Keratinocyte (primary cell): Measurements from ENCODE around the gene SNRPD3. TPM values are rescaled to one million over a fixed set of nuclear protein-coding genes. Genes with fewer than 3 reads are reported as not detected.

Experiments
- DNase-seq: peaks from one replicate; pipeline ENCODE4 v3.0.0-alpha.2; 2011; ENCODE audit warnings: low read depth, missing footprints, low spot score
- FAIRE-seq: peaks from 2 replicates; lab custom pipeline; 2011; peaks lifted over from hg19 to GRCh38; lab: Jason Lieb, UNC
- H2AFZ ChIP-seq: 2 replicates; pipeline ENCODE4 v1.6.0; 2012; ENCODE audit warnings: low read length, control low read depth, inconsistent platforms; ENCODE audit not compliant: control insufficient read depth
- H3K27ac ChIP-seq: 2 replicates; pipeline ENCODE4 v1.5.1; 2011; ENCODE audit warnings: low read length; ENCODE audit not compliant: control insufficient read depth, insufficient read depth
- H3K27me3 ChIP-seq: 3 replicates; pipeline ENCODE4 v1.6.0; 2011; ENCODE audit warnings: low read length; ENCODE audit not compliant: control insufficient read depth, insufficient read depth; ENCODE audit errors: extremely low read depth
- H3K36me3 ChIP-seq, 2 experiments: 2 replicates in 1 of 2; 3 replicates in 1 of 2; pipeline ENCODE4 v1.5.1; 2011; ENCODE audit warnings: low read length in 2 of 2, mild to moderate bottlenecking in 1 of 2; ENCODE audit not compliant: control insufficient read depth in 2 of 2, insufficient read depth in 2 of 2; ENCODE audit errors: extremely low read depth in 1 of 2
- H3K4me1 ChIP-seq: 3 replicates; pipeline ENCODE4 v1.5.1; 2011; ENCODE audit warnings: low read length; ENCODE audit not compliant: control insufficient read depth, insufficient read depth; ENCODE audit errors: extremely low read depth
- H3K4me2 ChIP-seq: 3 replicates; pipeline ENCODE4 v1.6.0; 2011; ENCODE audit warnings: low read depth, low read length; ENCODE audit not compliant: control insufficient read depth, insufficient read depth; ENCODE audit errors: extremely low read depth
- H3K4me3 ChIP-seq, 3 experiments: fragments of 200-600 bp in 1 of 3; sonication (generic) in 1 of 3; 2 replicates in 2 of 3; 3 replicates in 1 of 3; pipeline ENCODE4 v1.5.1; 2011 to 2016; ENCODE audit warnings: low read length in 3 of 3, mild to moderate bottlenecking in 3 of 3, control low read depth in 2 of 3, inconsistent platforms in 1 of 3, low read depth in 1 of 3, mixed read lengths in 1 of 3, mixed run types in 1 of 3, moderate library complexity in 1 of 3; ENCODE audit not compliant: control insufficient read depth in 2 of 3, insufficient read depth in 2 of 3; ENCODE audit errors: extremely low read depth in 1 of 3
- H3K79me2 ChIP-seq: 2 replicates; pipeline ENCODE4 v1.6.0; 2012; ENCODE audit warnings: low read length; ENCODE audit not compliant: control insufficient read depth, insufficient read depth
- H3K9ac ChIP-seq: 3 replicates; pipeline ENCODE4 v1.6.0; 2011; ENCODE audit warnings: low read length; ENCODE audit not compliant: control insufficient read depth, insufficient read depth; ENCODE audit errors: extremely low read depth
- H3K9me1 ChIP-seq: 3 replicates; pipeline ENCODE4 v1.6.0; 2011; ENCODE audit warnings: low read length; ENCODE audit not compliant: control insufficient read depth, insufficient read depth; ENCODE audit errors: extremely low read depth
- H3K9me3 ChIP-seq: 2 replicates; pipeline ENCODE4 v1.5.1; 2012; ENCODE audit warnings: low read depth, low read length; ENCODE audit not compliant: control insufficient read depth
- H4K20me1 ChIP-seq: 3 replicates; pipeline ENCODE4 v1.6.0; 2011; ENCODE audit warnings: low read length; ENCODE audit not compliant: control insufficient read depth, insufficient read depth; ENCODE audit errors: extremely low read depth
- EZH2 ChIP-seq: IDR thresholded peaks from one replicate; pipeline ENCODE4 v1.6.1; 2012; ENCODE audit warnings: inconsistent platforms, mild to moderate bottlenecking, low read length, moderate library complexity
- dilution Hi-C: fragments of 300-500 bp; cut with MboI; formaldehyde crosslinking; loops from one replicate; pipeline ENCODE4 v1.7.0; 2020; ENCODE audit warnings: low sequenced_read_pairs; ENCODE audit not compliant: extremely low pct_ligation_motif_present
- polyA plus RNA-seq, 5 experiments: library from polyadenylated mRNA; depleted of rRNA in 3 of 5; stranded (reverse) in 3 of 5; stranded (forward) in 1 of 5; unstranded in 1 of 5; fragments of >200 nt; gene quantifications; 1 replicate in 1 of 5; 2 replicates in 3 of 5; 3 replicates in 1 of 5; pipeline versions ENCODE4 v1.2.1 to v1.2.3, GENCODE V29; 2011 to 2012; ENCODE audit warnings: missing spikeins in 2 of 5, low read depth in 1 of 5, low replicate concordance in 1 of 5
- TF ChIP-seq, protein P1 (sequence below), 3 experiments: IDR thresholded peaks in 1 of 3; conservative IDR thresholded peaks in 1 of 3; optimal IDR thresholded peaks in 1 of 3; 2 replicates in 2 of 3; 3 replicates in 1 of 3; pipeline versions ENCODE3 to v1.5.1; 2011; ENCODE audit warnings: low read length in 3 of 3, mild to moderate bottlenecking in 3 of 3, moderate library complexity in 2 of 3, control low read depth in 1 of 3, inconsistent platforms in 1 of 3; ENCODE audit not compliant: insufficient read depth in 2 of 3; ENCODE audit errors: extremely low read depth in 1 of 3

Gene SNRPD3
- polyA plus RNA-seq, 1 donor (not counting 4 experiments of a cell fraction or from before 2014, with no cell fraction given) = 135 TPM

DNA sequence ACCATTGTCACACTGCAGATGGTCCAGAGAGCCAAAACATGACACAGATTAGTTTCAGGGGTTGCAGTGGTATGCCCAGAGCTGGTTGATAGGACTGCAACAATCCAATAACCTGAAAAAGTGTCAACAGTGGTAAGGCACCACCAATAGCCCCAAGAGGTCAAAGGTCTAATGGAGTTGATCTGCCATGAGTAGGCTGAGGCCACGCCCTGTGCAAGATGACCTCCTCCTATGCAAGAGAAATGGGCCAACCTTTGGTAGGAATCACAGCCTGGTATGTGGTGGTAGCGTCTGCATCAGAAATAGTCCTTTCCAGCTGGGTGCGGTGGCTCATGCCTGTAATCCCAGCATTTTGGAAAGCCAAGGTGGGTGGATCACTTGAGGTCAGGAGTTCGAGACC is 20.5 kb upstream of the SNRPD3 start:
- H3K9ac ChIP-seq = no peak overlapping the region
- H2AFZ ChIP-seq = no peak overlapping the region
- H3K4me1 ChIP-seq = no peaks in the 10 kb centered on the region
- no peaks in the 10 kb centered on the region for H4K20me1 ChIP-seq
- DNase-seq (no peak), FAIRE-seq (no peak)
- no peak overlapping the region for H3K4me2 ChIP-seq
- H3K27me3 ChIP-seq = no peaks in the 10 kb centered on the region
- peaks cover 0 to 4% of the 10 kb centered on the region in 2 experiments for H3K36me3 ChIP-seq
- no peaks in the 10 kb centered on the region for H3K9me1 ChIP-seq
- H3K79me2 ChIP-seq = no peaks in the 10 kb centered on the region
- no peaks in the 10 kb centered on the region for H3K9me3 ChIP-seq
- H3K27ac ChIP-seq = no peak overlapping the region
- no peak for TF ChIP-seq EZH2
- TF ChIP-seq, protein P1, sequence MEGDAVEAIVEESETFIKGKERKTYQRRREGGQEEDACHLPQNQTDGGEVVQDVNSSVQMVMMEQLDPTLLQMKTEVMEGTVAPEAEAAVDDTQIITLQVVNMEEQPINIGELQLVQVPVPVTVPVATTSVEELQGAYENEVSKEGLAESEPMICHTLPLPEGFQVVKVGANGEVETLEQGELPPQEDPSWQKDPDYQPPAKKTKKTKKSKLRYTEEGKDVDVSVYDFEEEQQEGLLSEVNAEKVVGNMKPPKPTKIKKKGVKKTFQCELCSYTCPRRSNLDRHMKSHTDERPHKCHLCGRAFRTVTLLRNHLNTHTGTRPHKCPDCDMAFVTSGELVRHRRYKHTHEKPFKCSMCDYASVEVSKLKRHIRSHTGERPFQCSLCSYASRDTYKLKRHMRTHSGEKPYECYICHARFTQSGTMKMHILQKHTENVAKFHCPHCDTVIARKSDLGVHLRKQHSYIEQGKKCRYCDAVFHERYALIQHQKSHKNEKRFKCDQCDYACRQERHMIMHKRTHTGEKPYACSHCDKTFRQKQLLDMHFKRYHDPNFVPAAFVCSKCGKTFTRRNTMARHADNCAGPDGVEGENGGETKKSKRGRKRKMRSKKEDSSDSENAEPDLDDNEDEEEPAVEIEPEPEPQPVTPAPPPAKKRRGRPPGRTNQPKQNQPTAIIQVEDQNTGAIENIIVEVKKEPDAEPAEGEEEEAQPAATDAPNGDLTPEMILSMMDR (optimal IDR thresholded peaks at IDR 0.05 in 1 of 3, IDR thresholded peaks at IDR 0.05 in 1 of 3, conservative IDR thresholded peaks at IDR 0.05 in 1 of 3; ENCODE audit: extremely low read depth in 1 of 3, insufficient read depth in 2 of 3, low read length in 3 of 3) = no peak
- H3K4me3 ChIP-seq = no peak overlapping the region
- dilution Hi-C loops = no loop called here

- H3K4me1 ChIP-seq = no peaks in the 10 kb centered on the region
- TF ChIP-seq, protein P1 (optimal IDR thresholded peaks at IDR 0.05 in 1 of 3, IDR thresholded peaks at IDR 0.05 in 1 of 3, conservative IDR thresholded peaks at IDR 0.05 in 1 of 3; ENCODE audit: extremely low read depth in 1 of 3, insufficient read depth in 2 of 3, low read length in 3 of 3) = no peak
- no peaks in the 10 kb centered on the region for H3K9me1 ChIP-seq
- DNase-seq = no peak
- H2AFZ ChIP-seq = no peak overlapping the region
- peaks cover 2 to 4% of the 10 kb centered on the region in 2 experiments for H3K36me3 ChIP-seq
- H3K27me3 ChIP-seq = no peaks in the 10 kb centered on the region
- dilution Hi-C loops = no loop called here
- H3K79me2 ChIP-seq = no peaks in the 10 kb centered on the region
- H3K9me3 ChIP-seq = no peaks in the 10 kb centered on the region
- H3K4me3 ChIP-seq = no peak overlapping the region
- no peak for FAIRE-seq
- H3K4me2 ChIP-seq = no peak overlapping the region
- H3K9ac ChIP-seq = no peak overlapping the region
- no peak overlapping the region for H3K27ac ChIP-seq
- no peaks in the 10 kb centered on the region for H4K20me1 ChIP-seq
Observed at GRCh38 chr22:24536089-24536488, 19.7 kb upstream of the SNRPD3 start.
